Stimulated activated CD8-positive, alpha-beta memory T cell treated with anti-CD3 and anti-CD28 coated beads, Interleukin-2, amount 100 ng/mL, for 1 hour (primary cell): ENCODE measurements around the gene DLG1.
"Not testable (repeated sequence)": the region's sequence is repeated elsewhere in the genome, so short reads cannot be mapped to it uniquely, and the experiment has no call there.

ENCODE experiments used
- DNase-seq, 2 donors: peaks; one replicate each; pipeline ENCODE4 v3.0.0-alpha.2; 2020; ENCODE audit warnings: low read depth in 2 of 2

The DLG1 gene

DNA sequence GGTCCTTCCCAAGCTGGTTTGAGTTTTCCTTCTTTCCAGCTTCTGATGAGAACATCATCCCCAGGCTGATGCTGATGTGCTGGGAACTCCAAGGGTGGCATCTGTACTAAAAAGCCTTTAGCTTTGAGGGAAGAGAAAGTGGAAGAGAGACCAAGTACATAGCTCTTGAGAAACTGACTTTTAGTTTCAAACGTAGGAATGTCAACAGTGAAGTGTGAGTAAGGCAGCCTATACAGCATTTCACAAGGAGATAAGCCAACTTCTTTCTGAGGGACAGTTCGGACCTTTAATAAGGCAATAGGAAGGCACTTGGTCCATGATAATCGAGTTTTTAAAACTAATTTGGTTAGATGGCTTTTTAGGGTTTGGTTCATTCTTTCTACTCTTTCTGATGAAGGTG, 53.7 kb downstream of the DLG1 start:
- no peak for DNase-seq

DNA sequence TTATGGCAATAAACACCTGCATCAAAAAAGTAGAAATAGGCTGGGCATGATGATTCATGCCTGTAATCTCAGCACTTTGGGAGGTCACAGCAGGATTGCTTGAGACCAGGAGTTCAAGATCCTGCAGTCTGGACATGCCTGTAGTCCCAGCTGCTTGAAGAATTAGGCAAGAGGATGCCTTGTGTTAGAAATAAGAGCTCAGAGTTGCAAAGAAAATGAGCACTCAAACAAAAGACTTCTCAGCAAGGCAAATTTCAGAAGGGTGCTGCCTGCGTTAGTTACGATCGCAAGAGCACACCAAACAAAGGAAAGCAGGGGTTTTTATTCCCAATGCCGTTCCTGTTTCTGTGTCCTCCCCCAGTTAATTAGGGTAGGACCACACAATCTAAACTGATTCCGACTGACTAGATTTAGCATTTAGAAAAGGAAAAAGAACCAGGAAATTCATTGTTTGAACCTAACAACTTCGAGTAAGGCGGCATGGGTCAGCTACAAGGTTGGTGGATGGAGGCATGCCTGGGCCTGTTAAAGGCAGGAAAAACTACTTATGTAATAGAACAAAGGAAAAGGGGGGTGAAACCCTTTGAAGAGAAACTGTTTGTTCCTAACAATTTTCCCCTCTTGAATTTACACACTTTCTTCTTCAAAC, 55.5 kb downstream of the DLG1 start:
- DNase-seq, result no peak

DNA sequence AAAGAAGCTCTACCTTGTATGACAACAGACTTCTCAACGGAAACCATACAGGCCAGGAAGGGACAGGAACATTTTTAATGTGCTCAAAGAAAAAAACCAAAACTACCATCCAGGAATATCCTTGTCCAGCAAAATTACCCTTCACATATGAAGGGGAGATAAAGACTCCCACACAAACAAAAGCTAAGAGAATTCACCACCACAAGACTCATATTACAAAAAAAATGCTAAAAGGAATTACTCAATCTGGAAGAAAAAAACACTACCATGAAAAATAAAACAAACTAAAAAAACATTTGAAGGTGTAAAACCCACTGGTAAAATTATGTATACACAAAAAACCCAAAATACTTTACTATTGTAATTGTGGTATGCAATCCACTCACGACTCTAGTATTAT, 57.2 kb downstream of the DLG1 start:
- DNase-seq, result no peak

- no peak for DNase-seq
Observed at GRCh38 chr3:197239857-197240256, 58.6 kb downstream of the DLG1 start.

DNA sequence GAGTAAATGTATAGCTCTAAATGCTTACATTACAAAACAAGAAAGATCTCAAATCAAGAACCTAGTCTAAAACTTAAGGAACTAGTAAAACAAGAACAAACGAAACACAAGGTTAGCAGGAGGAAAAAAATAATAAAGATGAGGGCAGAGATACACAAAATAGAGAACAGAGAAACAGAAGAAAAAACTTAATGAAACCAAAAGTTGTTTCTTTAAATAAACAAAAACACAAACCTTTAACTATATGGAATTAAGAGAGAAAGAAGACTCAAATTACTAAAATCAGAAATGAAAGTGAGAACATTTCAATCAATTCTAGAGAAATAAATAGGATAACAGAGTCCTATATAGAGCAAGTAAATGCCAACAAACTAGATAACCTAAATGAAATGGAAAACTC, 59.6 kb downstream of the DLG1 start:
- no peak for DNase-seq

- no peak for DNase-seq
Observed at GRCh38 chr3:197237897-197238296, 60.5 kb downstream of the DLG1 start.

DNA sequence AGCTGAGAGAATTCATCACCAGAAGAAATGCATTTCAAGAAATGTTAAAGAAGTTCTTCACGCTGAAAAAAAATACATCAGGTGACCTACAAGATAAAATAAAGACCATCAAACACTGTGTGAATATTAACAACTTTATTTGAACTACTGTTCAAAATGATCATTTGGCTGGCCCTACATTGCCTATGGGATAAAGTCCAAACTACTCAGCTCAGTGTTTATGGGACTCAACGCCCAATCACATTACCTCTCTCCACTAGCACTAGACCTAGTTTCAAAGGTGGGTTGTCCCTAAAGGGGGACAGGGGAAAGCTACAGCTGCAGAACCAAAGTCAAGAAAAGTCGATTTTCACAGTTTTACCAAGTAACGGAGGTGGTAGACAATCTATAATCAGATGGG, 62.0 kb downstream of the DLG1 start:
- DNase-seq, result no peak

- no peak for DNase-seq
Observed at GRCh38 chr3:197234947-197235914, 63.2 kb downstream of the DLG1 start.

DNA sequence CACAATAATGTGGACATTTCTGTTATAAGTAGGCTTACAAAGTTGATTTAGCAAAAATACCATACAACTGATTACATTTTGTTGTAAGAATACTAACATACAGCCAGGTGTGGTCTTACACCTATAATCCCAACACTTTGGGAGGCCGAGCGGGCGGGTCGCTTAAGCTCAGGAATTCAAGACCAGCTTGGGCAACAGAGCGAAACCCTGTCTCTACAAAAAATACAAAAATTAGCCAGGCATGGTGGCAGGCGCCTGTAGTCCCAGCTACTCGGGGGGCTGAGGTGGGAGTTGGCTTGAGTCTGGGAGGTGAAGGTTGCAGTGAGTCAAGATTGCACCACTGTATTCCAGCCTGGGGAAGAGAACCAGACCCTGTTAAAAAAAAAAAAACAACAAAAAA, 67.1 kb downstream of the DLG1 start:
- DNase-seq, result no peak

GRCh38 chr3:197229836-197230235, 68.6 kb downstream of the DLG1 start:
- DNase-seq, result no peak

GRCh38 chr3:197229178-197229577, 69.2 kb downstream of the DLG1 start:
- no peak for DNase-seq

DNA sequence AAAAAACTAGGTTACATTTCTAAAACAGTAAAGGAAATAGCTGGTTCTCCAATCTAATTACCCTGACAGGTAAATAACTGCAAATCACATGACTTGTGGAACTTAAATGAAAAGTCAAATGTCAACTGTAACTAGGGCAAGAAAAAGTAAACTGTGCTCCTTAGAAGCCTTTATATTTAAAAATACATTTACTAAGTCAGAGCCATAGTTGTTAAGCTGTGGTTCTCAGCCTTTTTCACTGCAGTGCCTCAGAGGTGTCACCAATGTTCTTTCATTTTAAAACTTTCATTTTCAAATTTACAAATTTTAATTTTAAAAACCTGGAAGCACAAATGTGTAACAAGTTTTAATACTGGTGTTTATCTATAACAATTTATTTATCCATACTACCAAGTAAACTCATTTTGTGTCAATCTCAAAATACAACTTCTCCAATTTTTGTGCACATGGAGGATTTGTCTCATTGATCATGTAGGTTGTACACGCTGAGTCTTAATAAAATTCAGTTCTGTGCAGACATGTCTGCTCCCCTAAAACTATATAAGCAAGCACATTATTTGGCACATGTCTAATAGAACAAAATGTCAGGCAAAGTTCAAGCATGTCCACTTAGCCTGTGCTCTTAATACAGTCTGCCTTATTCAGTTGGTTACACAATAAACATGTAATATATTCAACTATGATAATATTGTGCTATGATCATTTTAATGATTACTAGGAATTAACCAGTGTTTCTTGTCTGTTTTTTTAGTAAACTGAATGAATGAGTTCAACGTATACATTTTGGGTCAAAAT, 70.4 kb downstream of the DLG1 start:
- DNase-seq, result no peak

DNA sequence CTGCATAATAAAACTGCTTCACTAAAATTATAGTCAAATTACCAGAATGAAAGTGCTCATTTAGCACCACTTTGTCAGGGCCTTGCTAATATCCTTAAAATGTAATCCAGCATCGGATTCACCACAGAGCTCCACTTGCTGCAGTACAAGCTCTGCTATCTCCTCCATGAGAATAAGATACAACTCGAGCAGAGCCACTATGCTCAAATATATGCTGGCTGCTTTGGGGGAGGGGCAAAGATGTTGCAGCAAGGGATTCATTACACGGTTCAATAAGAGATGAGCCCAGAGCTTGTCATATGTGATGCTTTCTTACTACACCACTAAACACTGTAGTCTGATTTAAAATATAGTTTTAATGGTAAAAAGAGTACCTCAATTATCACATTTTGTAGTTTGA, 72.2 kb downstream of the DLG1 start:
- DNase-seq, result no peak

GRCh38 chr3:197225579-197225978, 72.8 kb downstream of the DLG1 start:
- no peak for DNase-seq

GRCh38 chr3:197224034-197224444, 74.4 kb downstream of the DLG1 start:
- DNase-seq, result no peak

DNA sequence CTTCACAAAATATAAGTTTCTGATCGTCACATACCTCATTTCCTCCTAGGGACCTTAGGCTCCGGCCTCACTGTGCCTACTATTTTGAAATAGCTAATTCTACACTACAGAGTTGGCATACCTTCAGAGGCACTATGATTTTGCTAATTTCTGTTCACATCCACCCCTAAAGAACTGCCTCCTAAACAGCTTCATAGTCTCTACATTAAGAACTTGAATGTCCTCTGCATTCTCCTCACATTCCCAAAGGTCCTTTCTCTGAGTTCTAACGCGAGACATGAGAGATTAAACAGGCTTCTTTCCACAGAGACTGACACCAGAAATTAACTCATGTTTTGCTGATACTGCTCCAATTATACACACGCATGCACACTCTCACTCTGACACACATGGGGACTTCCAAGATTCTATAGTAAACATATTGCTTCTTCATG, 75.5 kb downstream of the DLG1 start:
- DNase-seq, result no peak

DNA sequence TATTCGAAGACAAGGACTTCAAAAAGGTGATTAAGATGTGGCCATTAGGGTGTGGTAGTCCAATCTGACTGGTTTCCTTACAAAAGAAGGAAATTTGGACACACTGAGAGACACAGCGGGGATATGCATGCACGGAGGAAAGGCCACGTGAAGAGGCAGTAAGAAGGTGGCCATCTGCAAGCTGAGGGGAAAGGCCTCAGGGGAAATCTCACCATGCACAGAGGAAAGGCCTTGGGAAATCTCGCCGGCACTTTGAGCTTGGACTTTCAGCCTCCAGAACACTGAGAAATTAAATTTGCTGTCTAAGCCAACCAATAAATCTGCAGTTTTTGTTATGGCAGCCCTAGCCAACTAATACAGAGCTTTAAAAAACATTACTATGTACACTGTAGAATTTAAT, 78.8 kb downstream of the DLG1 start:
- no peak for DNase-seq

- no peak for DNase-seq
Observed at GRCh38 chr3:197218210-197218609, 80.2 kb downstream of the DLG1 start.

DNA sequence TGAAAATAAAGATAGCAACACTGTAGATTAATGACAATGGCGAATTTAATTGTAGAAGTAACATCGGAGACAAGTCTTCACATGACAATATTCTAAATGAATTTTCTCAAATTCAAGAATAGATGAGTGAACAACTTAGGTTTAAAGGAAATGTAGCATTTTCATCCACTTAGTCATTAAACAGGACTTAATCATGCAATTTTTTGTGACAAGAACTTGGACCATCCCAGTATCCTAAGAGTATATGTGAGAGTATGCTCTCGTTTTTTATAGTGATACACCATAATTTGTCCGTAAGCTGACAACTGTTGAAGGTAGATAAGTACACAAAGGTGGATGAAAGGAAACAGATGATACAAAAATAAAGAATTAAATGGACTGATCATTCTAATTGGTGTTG, 81.5 kb downstream of the DLG1 start:
- no peak for DNase-seq

DNA sequence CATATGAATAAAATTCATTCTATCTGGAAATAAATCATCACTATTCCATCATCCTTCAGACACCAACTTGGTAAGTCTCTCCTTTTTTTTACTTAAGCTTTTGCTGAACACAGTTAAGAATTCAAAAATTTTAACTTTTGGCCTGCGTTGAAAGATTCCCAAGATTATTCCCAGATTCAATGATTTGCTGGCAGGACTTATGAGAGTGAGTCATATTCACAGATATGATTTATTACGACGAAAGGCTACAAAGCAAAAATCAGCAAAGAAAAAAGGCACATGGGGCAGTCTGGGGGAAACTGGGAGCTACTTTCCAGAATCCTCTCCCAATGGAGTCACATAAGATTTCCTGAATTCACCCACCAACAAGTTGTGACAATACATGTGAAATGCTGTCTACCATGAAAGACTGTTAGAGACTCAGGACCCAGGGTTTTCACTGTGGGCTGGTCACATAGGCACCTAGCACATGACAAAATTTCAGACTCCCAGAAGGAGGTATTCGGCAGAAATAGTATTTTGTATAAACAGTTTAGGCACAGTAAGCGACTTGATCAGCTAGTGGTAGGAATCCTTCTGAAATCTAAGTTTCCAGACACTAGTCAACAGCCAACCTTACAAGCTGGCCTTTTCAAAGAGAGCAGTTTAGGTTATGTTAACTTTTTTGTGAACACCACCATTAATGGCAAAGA, 82.1 kb downstream of the DLG1 start:
- DNase-seq, result no peak

DNA sequence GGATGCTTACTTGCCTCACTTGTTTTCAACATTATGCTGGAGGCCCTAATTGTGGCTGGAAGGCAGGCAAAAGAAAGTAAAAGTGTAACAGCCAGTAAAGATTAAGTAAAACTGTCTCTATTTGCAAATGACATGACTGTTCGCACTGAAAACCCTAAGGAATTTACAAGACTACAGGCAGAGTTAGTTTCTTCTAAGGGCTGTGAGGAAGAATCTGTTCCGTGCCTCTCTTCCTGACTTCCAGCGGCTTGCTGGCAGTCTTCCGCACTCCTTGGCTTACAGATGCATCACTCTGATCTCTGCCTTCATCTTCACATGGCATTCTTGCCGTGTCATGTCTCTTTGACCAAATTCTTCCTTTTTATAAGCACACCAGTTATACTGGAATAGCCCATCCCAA, 86.1 kb downstream of the DLG1 start:
- DNase-seq, result no peak

DNA sequence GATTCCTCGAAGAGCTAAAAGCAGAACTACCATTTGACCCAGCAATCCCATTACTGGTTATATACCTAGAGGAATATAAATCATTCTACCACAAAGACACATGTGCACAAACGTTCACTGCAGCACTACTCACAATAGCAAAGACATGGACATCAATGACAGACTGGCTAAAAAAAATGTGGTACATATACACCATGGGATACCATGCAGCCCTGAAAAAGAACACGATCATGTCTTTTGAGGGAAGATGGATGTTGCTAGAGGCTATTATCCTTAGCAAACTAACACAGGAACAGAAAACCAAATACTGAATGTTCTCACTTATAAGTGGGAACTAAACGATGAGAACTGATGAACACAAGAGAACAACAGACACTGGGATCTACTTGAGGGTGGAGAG, 86.7 kb downstream of the DLG1 start:
- DNase-seq, result not testable (repeated sequence)
